Measurements from ENCODE around the gene CD300LD.
"Not testable (repeated sequence)": the region's sequence is repeated elsewhere in the genome, so short reads cannot be mapped to it uniquely, and the experiment has no call there.

Gene CD300LD

GRCh38 chr17:74635418-74635817, 43.3 kb upstream of the CD300LD start:
- Mint-ChIP-seq H3K36me3 (ENCODE audit: low read depth) (no peaks in the 10 kb centered on the region), H3K9me3 (no peaks in the 10 kb centered on the region), H3K4me3 (no peak overlapping the region), H3K27me3 (ENCODE audit: low read depth) (peaks cover 34% of the 10 kb centered on the region), H3K27ac (peak overlapping the region; percentile 49 to 63 (median 53)), H3K4me1 (peaks cover 9% of the 10 kb centered on the region)
- TF ChIP-seq CTCF (IDR thresholded peaks at IDR 0.05; ENCODE audit: unreplicated experiment in 3 of 3), result no peak

DNA sequence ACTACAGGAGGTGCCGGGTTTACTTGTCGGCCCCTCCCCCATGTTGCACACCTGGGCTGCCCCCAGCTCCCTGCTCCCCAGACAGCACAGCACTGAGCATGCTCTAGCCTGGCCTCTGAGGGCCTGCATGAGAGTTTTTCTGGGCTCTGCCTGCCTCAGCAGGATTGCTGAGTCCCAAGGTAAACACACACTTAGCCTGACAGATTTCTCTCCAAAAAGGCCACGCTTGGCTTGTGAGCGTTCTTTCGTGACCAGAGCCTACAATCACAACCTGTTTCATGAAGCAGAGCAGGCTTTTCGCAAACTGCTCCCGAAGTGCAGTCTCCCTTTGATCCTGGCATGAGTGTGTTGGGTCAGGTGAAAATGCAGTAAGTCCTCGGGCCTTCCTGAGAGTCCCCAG, 41.2 kb upstream of the CD300LD start:
- peak overlapping the region in 1 of 3 experiments; percentile 79 for H3K27ac Mint-ChIP-seq
- H3K27me3 Mint-ChIP-seq (ENCODE audit: low read depth), result peaks cover 36% of the 10 kb centered on the region
- H3K9me3 Mint-ChIP-seq, result no peaks in the 10 kb centered on the region
- no peaks in the 10 kb centered on the region for H3K36me3 Mint-ChIP-seq (ENCODE audit: low read depth)
- no peak for TF ChIP-seq CTCF (IDR thresholded peaks at IDR 0.05; ENCODE audit: unreplicated experiment in 3 of 3)
- H3K4me3 Mint-ChIP-seq, result no peak overlapping the region
- H3K4me1 Mint-ChIP-seq, result peaks cover 9% of the 10 kb centered on the region

- Mint-ChIP-seq H3K27me3 (ENCODE audit: low read depth) (peaks cover 41% of the 10 kb centered on the region), H3K4me3 (no peak overlapping the region), H3K36me3 (ENCODE audit: low read depth) (no peaks in the 10 kb centered on the region), H3K9me3 (no peaks in the 10 kb centered on the region), H3K4me1 (peaks cover 9% of the 10 kb centered on the region), H3K27ac (no peak overlapping the region)
- TF ChIP-seq CTCF (IDR thresholded peaks at IDR 0.05; ENCODE audit: unreplicated experiment in 3 of 3), result no peak
Observed at GRCh38 chr17:74632617-74633016, 40.5 kb upstream of the CD300LD start.

DNA sequence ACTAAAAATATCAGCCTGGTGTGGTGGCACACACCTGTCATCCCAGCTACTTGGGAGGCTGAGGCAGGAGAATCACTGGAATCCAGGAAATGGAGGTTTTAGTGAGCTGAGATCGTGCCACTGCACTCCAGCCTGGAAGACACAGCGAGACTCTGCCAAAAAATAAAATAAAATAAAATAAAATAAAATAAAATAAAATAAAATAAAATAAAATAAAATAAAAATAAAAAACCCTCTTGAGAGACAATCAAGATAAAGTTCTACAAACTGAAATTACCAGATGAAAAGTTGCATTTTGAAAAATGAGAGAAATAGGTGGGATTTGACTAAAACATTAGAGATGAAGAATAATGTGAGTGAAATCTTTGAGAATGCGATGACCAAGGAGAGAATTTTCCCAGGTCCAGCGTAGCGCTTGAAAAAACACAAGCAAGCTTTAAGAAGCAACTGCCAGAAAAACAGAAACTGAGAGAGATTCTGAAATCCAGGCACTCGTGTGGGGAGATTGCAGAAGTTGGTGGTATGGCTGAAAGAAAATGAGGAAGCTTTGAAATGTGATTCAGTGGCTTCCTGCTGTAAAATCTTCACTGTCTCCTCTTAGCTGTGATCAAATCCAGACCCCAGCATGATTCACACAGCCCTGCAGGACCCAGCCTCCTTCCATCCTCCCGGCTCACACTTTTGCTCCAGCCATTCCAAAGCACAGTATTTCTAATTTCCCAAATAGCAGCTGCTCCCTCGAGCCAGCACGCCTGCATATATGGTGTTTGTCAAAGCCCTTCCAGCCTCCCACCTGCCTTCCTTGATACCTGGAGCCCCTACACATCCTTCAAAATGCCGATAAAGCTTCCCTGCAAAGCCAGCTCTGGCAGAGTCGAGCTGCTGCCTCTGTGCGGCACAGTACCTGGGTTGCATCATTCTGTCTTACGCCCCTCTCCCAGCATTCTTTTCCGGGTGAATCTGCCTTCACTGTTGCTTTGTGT, 39.7 kb upstream of the CD300LD start:
- H3K4me3 Mint-ChIP-seq, result no peak overlapping the region
- no peaks in the 10 kb centered on the region for H3K9me3 Mint-ChIP-seq
- H3K36me3 Mint-ChIP-seq (ENCODE audit: low read depth), result no peaks in the 10 kb centered on the region
- H3K27ac Mint-ChIP-seq, result peak overlapping the region in 1 of 3 experiments; percentile 19
- peaks cover 9% of the 10 kb centered on the region for H3K4me1 Mint-ChIP-seq
- no peak for TF ChIP-seq CTCF (IDR thresholded peaks at IDR 0.05; ENCODE audit: unreplicated experiment in 3 of 3)
- H3K27me3 Mint-ChIP-seq (ENCODE audit: low read depth), result peaks cover 45% of the 10 kb centered on the region

GRCh38 chr17:74630251-74630650, 38.2 kb upstream of the CD300LD start:
- not testable (repeated sequence) for H3K27ac Mint-ChIP-seq; H3K9me3 Mint-ChIP-seq; H3K36me3 Mint-ChIP-seq (ENCODE audit: low read depth); H3K4me1 Mint-ChIP-seq; H3K4me3 Mint-ChIP-seq
- H3K27me3 Mint-ChIP-seq (ENCODE audit: low read depth), result peaks cover 51% of the 10 kb centered on the region

DNA sequence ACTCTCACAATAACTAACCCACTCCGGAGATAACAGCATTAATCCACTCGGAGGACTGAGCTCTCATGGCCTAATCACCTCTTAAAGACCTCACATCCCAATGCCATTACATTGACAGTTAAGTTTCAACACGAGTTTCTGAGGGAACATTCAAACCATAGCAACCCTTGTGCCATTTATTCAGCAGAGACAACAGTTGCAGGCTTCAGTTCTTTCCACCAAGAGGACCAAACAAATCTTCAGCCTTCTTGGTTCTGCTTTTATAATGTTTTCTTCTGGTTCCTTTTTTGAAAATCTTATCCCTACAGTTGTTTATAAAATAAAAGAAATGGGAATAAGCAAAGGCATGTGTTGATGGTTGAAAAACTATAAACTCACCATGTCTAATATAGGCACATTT, 33.6 kb upstream of the CD300LD start:
- no peak overlapping the region for H3K27ac Mint-ChIP-seq

More for the DNA sequence above, 33.6 kb upstream of the CD300LD start:
- H3K4me3 Mint-ChIP-seq, result no peak overlapping the region
- H3K9me3 Mint-ChIP-seq, result no peaks in the 10 kb centered on the region
- H3K4me1 Mint-ChIP-seq, result no peaks in the 10 kb centered on the region
- no peak for TF ChIP-seq CTCF (IDR thresholded peaks at IDR 0.05; ENCODE audit: unreplicated experiment in 3 of 3)
- H3K36me3 Mint-ChIP-seq (ENCODE audit: low read depth), result no peaks in the 10 kb centered on the region
- peaks cover 64% of the 10 kb centered on the region for H3K27me3 Mint-ChIP-seq (ENCODE audit: low read depth)
